GM18873 (cell line): ENCODE data around the gene RANGRF.
"Not testable (repeated sequence)": the region's sequence is repeated elsewhere in the genome, so short reads cannot be mapped to it uniquely, and the experiment has no call there.

Experiments used
- ATAC-seq: cut with Tn5 transposase; IDR thresholded peaks from one replicate; pipeline ENCODE4 v1.9.1; 2021; ENCODE audit warnings: mild to moderate bottlenecking, moderate library complexity, moderate number of reproducible peaks; ENCODE audit not compliant: unreplicated experiment, low FRiP score

Gene RANGRF

GRCh38 chr17:8288336-8289102, at the start of gene RANGRF:
Gene RANGRF (plus strand): TSS chr17:8288670. CDS start chr17:8288789, 119 bp downstream.
- ATAC-seq, result peak; percentile 64

- no peak for ATAC-seq
Observed at GRCh38 chr17:8243827-8244226, 44.6 kb upstream of the RANGRF start.

- no peak for ATAC-seq
Observed at GRCh38 chr17:8244768-8245167, 43.7 kb upstream of the RANGRF start.

- peak; percentile 38 for ATAC-seq
Observed at GRCh38 chr17:8248751-8249607, 39.5 kb upstream of the RANGRF start, which contains the start of gene PFAS. Gene PFAS (plus strand): TSS chr17:8249289. CDS start chr17:8253938, 4,649 bp downstream.

- ATAC-seq, result no peak
Observed at GRCh38 chr17:8249621-8250500, 38.6 kb upstream of the RANGRF start.

- ATAC-seq, result not testable (repeated sequence)
Observed at GRCh38 chr17:8251411-8251810, 37.1 kb upstream of the RANGRF start.

- ATAC-seq, result no peak
Observed at GRCh38 chr17:8253801-8254200, 34.7 kb upstream of the RANGRF start.

GRCh38 chr17:8254881-8255280, 33.6 kb upstream of the RANGRF start:
- no peak for ATAC-seq

GRCh38 chr17:8255499-8255898, 33.0 kb upstream of the RANGRF start:
- ATAC-seq, result no peak

GRCh38 chr17:8256291-8256690, 32.2 kb upstream of the RANGRF start:
- ATAC-seq, result no peak

GRCh38 chr17:8256691-8257090, 31.8 kb upstream of the RANGRF start:
- ATAC-seq, result no peak

GRCh38 chr17:8257801-8258200, 30.7 kb upstream of the RANGRF start:
- ATAC-seq, result no peak

- no peak for ATAC-seq
Observed at GRCh38 chr17:8264320-8264719, 24.1 kb upstream of the RANGRF start.

GRCh38 chr17:8264836-8265542, 23.5 kb upstream of the RANGRF start:
- ATAC-seq, result no peak

- ATAC-seq, result no peak
Observed at GRCh38 chr17:8266648-8267479, 21.6 kb upstream of the RANGRF start.

GRCh38 chr17:8267480-8268147, 20.9 kb upstream of the RANGRF start:
- no peak for ATAC-seq

GRCh38 chr17:8268550-8269298, 19.7 kb upstream of the RANGRF start:
- no peak for ATAC-seq

- ATAC-seq, result no peak
Observed at GRCh38 chr17:8272421-8272820, 16.0 kb upstream of the RANGRF start.
